GM19043 (cell line): ENCODE measurements around the gene ZIC2.

Experiments
- ATAC-seq: cut with Tn5 transposase; IDR thresholded peaks from one replicate; pipeline ENCODE4 v1.9.1; 2021; ENCODE audit warnings: low read depth; ENCODE audit not compliant: unreplicated experiment

The ZIC2 gene

DNA sequence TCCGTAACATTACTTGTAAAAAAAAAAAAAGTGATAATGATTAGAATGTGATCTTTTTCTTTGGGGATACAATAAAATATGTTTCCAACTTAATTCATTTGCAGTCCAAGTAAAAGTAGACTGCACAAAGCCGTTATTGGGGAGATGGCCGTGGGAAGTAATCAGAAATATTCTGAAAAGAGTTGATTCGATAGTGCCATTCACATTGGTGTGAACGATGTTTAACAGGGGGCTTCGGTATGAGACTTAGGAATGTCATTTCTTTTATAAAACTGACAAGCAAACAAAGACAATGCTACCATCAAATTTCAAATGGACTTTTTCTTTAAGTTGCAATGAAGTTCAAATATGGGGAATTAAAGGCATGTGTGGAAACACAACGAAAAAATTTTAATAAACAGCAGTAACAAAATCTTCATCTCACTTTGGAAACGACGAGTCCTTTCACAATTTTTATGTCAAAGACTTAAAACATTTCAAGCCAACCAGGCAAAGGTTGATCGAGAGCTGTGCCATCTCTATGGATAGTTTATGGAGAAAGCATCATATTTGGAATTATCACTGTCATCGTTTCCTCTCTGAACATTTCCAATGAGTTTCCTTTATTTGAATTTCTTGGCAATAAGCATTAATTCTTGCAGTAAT, 8.3 kb upstream of the ZIC2 start:
- no peak for ATAC-seq

DNA sequence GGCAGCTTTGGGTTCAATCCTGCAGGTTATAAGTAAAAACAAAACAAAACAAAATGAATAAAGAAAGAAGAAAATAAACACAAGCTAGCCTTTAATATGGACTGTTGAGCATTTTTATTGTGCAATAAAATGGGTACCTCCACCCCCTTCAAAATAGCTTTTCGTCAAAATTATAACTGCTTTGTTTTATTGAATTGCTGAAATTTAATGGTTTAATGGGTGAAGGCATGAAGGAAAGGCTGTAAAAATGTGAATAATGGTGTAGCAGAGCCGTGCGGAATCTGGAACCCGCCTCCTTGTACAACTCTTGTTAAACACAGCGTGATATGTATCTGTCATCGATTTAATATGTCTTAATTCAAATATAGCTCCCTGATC, 7.8 kb upstream of the ZIC2 start:
- no peak for ATAC-seq

DNA sequence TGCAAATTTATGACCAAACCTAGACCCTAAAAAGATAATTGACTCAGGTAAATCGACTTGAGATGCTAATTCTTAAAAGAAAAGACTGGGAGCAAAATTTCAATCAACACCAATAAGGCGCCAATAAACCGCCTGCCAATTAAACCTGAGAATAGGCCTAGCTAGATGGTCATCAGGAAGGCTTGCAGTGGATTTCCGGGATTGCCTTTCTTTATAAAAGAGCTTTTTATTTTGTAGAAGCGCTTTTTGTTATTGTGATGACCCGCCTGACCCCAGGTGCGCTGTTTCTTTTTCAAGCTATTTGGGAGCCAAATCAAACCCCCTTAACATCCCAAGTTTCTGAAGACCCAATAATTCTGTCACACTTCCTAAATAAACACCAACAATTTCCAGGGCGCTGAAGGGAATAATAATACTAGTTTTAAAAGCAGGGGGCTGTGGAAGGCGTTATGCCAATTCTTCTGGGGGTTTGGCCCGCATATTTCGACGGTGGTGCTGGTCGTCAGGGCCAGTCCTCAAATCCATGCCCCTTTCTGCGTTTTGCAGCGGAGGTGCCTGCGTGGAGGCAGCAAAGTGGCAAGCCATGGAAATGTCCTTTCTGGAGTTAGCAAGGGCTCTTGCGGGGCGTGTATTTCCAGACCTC, 7.2 kb upstream of the ZIC2 start:
- ATAC-seq = no peak

DNA sequence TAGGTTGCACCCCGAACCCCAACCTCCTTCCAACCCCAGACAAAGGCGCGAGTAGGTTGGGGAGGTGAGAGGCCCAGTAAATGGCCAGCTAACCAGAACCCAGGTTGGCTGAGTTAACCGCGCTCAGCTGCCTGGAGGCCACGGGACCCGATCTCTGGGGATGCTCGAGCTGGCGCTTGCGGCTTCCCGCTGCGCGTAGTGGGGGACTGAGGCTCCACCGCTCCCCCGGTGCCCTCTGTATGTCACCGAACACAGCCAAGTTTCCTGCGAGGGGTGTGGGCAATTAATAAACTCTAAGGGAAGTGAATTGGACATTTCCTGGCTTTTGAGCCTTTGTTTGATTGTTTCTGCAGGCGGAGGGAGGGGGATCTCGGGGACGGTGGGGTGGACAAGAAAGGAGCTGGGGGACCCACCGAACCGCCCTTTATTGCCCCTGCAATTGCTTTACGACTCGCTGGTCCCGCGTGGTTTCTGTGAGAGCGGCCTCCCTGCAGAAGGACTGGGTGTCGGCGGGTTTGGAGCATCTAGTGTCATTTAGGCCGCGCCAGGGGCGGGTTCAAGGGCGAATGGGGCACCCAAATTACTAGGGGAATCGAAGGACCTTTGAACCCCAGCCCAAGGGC, 6.5 kb upstream of the ZIC2 start:
- ATAC-seq = no peak

DNA sequence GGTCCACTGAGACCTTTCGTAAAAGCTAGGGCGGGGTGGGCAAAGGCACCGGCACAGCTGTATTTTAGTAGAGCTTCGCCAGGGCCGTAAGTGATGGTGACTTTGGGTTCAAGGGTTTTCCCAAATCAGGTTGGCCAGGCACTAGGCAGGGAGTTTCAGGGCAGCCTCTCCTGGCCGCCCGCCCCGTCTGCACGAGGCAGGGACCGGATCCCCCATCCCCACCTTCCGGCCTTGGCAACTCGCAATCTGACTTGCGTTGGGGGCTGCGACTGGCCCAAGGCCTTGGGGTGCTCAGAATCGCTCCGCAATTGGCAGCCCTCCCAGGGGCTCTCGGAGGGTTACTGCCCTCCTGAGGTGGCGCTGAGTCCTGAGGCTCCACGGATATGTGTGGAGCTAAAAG, 6.0 kb upstream of the ZIC2 start:
- no peak for ATAC-seq

DNA sequence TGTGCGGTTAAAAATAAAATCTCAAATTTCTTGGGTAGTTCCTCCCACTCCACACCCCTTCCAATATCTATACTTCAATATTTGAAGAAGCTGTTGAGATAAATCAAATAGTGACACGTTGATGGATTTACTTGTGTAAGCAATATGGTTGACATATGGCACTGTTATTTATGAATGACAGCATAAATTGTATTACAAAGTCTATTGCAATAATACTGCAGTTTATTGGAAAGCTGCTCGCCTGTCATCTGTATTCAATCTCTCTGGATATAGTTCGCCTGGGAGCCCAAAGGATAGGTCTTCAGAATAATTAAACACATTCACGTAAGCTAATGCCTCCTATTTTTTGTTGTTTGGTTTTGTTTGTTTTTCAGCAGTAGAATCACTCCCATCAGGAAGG, 5.0 kb upstream of the ZIC2 start:
- no peak for ATAC-seq

DNA sequence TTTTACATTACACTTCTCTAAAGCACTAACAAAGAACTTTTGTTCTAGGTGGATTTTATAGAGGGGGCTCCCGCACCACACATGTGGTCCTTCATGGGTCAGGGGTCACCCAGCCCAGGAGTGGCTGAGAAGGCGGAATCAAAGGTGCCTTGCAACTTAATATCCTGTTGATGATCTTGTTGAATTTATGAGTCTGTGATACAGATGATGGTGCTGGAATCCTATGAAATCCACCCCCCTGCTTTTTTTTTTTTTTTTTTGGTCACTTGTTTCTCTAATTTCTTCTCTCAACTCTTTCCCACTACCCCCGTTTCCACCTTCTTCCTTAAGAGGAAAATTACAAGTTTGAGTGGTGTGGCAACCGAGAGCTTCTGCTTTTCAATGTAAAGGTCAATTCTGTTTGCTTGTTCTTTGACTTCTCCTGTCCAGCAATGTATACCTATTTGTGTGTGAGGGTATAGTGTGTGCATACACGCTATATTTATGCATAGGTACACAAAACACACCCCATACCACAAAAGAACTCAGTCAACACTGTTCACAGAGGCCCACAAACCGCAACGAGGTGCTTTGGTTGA, 4.2 kb upstream of the ZIC2 start:
- ATAC-seq = no peak

DNA sequence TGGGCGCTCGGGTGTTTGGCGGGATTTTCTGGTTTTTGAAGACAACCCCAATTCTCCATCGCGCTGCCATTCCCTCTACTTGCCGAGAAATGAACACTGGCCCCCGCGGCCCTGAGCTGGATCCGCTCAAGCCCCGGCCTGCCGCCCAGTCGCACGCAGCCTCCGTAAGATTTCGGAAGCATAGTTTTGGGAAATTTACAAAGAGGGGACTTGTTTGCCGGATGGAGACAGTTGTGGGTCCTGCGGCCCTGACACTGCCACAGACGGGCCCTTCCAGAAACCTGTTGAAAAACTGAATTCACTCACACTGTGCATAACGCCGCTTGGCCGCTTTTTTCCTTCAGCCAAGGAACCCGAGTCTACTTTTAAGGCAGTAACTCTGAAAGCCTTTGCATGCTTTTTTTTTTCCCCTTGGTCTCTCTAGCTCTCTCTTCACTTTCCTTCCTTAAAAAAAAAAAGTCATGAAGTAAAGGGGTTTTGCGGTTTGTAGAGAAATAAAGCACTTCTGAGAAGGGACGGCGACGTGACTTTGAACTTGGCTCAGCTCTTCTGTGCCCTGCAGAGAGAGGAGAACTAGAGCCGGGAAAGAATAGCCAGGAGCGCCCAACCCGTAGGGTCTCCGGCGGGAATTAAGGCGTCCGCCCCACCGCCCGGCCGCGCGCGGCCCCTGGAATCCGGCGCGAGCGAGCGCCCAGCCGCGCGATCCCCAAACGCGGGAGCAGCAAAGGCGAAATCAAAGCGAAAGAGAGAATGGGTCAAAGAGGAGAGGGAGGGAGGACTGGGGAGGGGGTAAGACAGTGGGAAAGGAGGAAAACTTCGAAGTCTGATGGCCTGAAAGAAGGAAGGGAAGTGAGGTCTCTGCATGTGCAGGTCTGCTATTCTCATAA, 3.4 kb upstream of the ZIC2 start:
- ATAC-seq = no peak

DNA sequence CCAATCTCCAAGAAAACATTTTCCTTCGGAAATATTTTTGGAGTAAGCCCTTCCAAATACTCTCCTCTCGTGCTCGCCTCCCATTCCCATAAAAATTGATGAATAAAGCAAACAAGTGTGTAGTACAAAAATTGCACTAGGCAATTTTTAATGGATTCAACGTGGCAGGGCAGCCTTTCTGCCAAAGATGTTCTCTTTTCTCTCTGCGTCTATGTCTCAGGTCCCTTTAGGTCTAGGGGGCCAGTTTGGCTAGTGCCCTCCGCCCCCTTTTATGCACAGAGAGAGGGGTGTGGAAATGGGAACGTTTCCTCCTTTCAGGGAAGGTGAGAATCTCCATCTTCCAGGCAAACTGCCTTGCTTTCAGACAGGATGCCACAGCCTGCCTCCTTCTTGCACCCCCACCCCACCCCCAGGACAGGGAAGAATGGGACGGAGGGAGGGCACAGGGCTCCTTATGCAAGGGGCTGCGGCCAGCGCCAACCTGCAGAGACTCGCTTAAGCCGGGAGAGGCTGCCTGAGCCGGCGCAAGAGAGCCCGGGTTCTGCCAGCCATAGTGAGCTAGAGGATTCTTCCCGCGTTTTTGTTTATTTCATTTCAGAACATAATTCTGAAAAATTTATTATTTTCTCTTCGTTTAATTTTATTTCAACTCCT, 2.7 kb upstream of the ZIC2 start:
- ATAC-seq = no peak

DNA sequence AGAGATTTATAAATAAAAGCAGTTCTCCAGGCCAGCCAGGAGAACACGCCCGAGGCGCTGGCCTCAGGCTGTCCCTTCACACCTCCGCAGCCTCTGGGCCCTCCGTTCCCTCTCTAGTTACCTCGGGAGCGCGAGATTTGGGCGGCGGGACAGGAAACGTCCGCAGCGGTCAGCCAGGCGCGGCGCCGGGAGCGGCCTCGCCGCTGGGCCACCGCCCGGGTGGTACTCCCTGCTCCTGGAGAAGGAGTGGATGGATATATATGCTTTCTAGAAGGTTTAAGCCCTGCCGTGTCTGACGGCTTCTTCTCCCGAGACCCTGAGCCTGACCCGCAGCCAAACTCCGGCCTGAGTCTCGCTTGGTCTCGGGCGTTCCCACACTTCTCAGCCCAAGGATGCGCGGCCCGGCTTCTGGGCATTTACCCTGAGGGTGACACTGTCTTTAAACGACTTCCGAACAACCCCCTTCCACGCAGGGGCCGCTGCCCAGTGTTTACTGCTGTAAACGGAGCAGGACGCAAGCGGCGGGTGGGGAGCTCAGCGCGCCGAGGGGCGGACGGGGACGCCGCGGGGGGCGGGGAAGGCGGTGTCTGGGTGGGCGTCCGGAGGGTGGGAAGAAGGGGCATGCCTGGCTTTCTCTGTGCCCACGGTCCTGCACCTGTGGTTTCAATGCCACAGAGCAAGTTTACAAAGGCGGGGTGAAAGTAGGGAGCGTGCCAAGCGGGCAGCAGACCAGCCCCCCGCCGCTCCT, 2.0 kb upstream of the ZIC2 start:
- no peak for ATAC-seq

DNA sequence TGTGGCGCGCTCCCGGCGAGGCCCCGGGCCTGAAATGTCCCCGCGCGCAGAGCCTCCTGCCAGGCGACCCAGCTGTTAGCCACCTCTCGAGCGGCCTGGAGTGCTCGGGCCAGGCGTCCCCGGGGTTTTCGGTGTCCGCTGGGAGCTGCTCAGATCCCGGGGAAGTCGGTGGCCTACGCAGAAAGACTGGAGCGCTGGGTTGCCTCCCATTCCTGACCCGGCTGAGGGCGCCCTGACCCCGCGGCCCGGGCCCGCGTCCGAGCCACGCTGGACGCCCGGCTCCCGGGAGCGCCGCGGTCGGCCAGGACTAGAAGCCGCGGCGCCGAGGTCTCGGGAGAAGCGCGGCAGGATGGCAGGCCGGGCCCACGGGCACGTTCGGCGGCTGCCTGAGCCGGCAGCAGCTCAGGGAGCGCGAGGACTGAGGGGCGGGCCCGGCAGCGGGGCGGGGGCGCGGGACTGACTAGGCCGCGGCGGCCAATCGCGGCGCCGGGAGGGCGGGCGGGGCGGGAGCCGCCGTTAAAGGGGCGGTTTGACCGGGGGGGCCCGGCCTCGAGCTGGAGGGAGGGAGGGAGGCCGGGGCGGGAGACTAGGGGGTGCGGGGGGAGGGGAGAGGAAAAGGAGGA, 1.3 kb upstream of the ZIC2 start:
- ATAC-seq = peak; percentile 48

DNA sequence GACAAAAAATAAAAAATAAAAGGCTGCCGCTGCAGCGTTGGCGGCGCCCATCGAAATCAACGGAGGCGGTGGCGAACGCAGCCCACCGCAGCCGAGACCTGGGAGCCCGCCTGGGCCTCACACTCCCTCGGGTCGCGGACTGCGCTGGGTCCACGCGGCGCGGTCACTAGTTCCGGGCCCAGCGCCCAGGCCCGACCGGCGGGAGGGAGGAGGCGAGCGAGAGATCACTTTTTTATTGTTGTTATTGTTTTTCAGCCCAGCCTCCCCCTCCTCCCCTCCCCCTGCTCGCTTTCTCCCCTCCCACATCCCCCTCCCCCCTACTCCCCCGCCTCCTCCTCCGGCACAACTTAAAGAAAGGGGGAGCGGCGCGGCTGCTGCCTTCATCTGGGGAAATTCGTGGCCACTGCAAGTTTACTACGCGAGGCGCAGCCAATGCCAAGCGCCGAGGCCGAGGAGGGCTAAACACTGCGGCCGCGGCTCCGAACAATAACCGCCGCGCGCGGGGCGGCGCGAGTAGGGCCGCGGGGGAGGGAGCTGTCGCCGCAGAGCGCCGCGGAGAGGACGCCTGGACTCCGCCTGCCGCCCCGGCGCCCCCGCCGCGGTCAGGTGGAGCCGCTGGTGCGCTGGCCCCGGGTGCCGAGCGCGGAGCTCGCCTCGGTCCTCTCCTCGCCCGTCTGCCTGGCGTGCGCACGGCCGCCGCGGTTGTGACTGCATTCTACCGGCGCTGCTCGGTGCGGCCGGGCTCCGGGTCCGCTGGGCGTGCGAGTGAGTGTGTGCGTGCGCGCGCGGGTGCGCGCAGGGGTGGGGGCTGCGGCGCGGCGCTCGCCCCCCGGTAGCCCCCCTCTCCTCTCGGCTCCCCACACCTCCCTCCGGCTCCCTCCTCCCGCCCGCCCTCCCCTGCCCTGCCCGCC, 505 bp upstream of the ZIC2 start:
- ATAC-seq = no peak

DNA sequence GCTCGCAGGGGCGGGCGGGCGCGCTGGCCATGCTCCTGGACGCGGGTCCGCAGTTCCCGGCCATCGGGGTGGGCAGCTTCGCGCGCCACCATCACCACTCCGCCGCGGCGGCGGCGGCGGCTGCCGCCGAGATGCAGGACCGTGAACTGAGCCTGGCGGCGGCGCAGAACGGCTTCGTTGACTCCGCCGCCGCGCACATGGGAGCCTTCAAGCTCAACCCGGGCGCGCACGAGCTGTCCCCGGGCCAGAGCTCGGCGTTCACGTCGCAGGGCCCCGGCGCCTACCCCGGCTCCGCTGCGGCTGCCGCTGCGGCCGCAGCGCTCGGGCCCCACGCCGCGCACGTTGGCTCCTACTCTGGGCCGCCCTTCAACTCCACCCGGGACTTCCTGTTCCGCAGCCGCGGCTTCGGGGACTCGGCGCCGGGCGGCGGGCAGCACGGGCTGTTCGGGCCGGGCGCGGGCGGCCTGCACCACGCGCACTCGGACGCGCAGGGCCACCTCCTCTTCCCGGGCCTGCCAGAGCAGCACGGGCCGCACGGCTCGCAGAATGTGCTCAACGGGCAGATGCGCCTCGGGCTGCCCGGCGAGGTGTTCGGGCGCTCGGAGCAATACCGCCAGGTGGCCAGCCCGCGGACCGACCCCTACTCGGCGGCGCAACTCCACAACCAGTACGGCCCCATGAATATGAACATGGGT, 599 bp downstream of the ZIC2 start:
- ATAC-seq = no peak

DNA sequence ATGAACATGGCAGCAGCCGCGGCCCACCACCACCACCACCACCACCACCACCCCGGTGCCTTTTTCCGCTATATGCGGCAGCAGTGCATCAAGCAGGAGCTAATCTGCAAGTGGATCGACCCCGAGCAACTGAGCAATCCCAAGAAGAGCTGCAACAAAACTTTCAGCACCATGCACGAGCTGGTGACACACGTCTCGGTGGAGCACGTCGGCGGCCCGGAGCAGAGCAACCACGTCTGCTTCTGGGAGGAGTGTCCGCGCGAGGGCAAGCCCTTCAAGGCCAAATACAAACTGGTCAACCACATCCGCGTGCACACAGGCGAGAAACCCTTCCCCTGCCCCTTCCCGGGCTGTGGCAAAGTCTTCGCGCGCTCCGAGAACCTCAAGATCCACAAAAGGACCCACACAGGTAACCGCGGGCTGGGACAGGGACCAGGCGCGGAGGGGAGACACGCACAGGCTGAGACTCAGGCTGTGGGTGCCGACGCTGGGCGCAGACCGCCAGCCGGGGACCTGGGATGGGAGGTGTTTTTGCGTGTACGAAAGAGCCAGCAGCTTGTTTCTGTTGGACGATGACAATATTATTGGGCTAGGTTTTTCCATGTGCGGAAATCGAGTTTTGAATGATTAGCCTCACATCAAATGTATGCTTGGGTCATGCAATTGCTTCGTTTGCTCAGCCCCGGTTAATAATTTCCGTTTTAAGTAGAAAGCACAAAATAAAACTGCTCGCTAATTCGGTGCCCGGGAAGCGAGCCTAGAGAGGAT, 1.3 kb downstream of the ZIC2 start:
- no peak for ATAC-seq

DNA sequence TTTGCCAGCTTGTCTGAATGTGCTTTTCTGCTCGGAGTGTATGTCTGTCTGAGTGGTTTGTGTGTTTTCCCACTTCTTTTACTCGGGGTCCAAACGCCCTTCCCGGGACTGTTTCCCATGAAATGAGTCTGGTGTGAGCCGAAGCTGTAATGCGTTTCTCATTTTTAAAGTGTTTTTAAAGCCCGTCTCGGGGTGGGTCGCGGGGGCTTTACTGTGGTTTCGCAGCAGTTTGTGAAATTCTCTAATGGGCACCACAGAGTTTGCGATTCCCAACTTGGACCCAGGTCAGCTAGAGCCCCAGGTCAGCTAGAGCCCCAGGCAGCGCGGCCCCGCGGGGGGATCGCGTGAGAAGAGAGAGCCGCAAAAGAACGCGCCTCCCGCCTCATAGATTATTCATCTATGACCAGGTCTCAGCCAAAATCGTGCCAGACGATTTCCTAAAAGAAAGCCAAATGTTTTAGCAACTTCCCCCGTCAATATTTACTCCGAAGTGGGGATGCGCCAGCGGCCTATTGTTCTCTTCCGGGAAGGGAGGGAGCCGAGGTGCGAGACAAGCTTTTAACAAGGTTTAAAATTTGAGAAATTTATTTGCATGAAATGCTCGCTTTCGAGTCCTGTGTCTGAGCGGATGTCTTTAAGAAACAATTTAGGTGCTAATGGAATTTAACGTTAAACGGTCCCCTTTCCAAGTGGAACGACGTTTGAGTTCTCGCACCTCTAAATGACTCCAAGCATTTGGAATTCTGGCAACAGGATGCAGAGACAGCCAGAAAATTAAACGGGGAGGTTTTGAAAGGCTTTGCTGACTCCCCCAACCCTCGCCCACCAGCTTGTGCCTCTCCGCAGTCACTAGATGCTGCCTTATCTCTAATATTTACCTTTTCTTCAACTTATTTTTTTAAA, 2.2 kb downstream of the ZIC2 start:
- no peak for ATAC-seq
